Suprapubic skin (tissue), 4 donors: ENCODE results near the gene FPR1.

Experiments used
- POLR2A ChIP-seq, 2 donors: fragments of 450-650 bp; IDR thresholded peaks; one replicate each; pipeline ENCODE4 v1.6.1; 2017; ENCODE audit warnings: antibody characterized with exemption in 2 of 2, mild to moderate bottlenecking in 2 of 2, moderate library complexity in 2 of 2
- POLR2AphosphoS5 ChIP-seq, 3 donors: sonication (generic); formaldehyde crosslinking; IDR thresholded peaks; one replicate each; pipeline ENCODE4 v1.6.1; 2017; ENCODE audit warnings: antibody characterized with exemption in 3 of 3
- TF ChIP-seq, protein P1 (sequence below), 2 donors: fragments of 200-600 bp in 1 of 2; fragments of 450-650 bp in 1 of 2; sonication (generic) in 1 of 2; IDR thresholded peaks; one replicate each; pipeline ENCODE4 v1.5.1; 2016 to 2019; ENCODE audit warnings: antibody characterized with exemption in 2 of 2, mild to moderate bottlenecking in 1 of 2, moderate library complexity in 1 of 2

DNA sequence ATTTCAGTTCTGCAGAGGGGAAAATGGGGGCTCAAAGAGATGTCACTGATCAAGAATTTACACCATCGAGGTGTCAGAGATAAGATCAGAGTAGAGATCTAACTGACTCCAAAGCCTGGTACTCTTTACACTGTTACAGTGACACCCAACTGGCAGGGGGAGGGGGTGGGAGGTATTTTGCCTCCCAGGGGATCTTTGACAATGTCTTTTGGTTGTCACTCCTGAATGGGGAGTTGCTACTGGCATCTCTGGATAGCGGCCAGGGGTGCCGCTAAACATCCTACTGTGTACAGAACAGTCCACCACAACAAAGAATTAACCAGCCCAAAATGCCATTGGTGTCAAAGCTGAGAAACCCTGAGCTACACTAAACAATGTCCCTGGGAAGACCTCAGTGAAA is 46.4 kb upstream of the FPR1 start:
- TF ChIP-seq, protein P1, sequence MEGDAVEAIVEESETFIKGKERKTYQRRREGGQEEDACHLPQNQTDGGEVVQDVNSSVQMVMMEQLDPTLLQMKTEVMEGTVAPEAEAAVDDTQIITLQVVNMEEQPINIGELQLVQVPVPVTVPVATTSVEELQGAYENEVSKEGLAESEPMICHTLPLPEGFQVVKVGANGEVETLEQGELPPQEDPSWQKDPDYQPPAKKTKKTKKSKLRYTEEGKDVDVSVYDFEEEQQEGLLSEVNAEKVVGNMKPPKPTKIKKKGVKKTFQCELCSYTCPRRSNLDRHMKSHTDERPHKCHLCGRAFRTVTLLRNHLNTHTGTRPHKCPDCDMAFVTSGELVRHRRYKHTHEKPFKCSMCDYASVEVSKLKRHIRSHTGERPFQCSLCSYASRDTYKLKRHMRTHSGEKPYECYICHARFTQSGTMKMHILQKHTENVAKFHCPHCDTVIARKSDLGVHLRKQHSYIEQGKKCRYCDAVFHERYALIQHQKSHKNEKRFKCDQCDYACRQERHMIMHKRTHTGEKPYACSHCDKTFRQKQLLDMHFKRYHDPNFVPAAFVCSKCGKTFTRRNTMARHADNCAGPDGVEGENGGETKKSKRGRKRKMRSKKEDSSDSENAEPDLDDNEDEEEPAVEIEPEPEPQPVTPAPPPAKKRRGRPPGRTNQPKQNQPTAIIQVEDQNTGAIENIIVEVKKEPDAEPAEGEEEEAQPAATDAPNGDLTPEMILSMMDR (IDR thresholded peaks at IDR 0.05): no peak
- TF ChIP-seq POLR2A (IDR thresholded peaks at IDR 0.05) (no peak), POLR2AphosphoS5 (IDR thresholded peaks at IDR 0.05) (no peak)
